Neutrophil (primary cell): ENCODE results near the gene SNRPD3.
A peak's percentile ranks its signal among the peaks of the same experiment; 100 is the strongest.
"Not testable (repeated sequence)": the region's sequence is repeated elsewhere in the genome, so short reads cannot be mapped to it uniquely, and the experiment has no call there.

Experiments
- H3K27ac ChIP-seq: fragments of 200-600 bp; sonication (generic); 2 replicates; pipeline ENCODE4 v1.5.1; 2016; ENCODE audit warnings: mild to moderate bottlenecking, moderate library complexity
- H3K27me3 ChIP-seq: fragments of 200-600 bp; sonication (generic); 2 replicates; pipeline ENCODE4 v1.6.0; 2016; ENCODE audit warnings: mild to moderate bottlenecking
- H3K36me3 ChIP-seq: fragments of 200-600 bp; sonication (generic); 2 replicates; pipeline ENCODE4 v1.5.1; 2017
- H3K4me1 ChIP-seq, 2 experiments: fragments of 200-600 bp in 1 of 2; sonication (generic) in 1 of 2; 1 replicate in 1 of 2; 2 replicates in 1 of 2; pipeline versions ENCODE4 v1.5.1 to v1.6.1; 2013 to 2016; ENCODE audit warnings: low read depth in 1 of 2, low read length in 1 of 2, mild to moderate bottlenecking in 1 of 2, moderate library complexity in 1 of 2; ENCODE audit not compliant: control insufficient read depth in 1 of 2, insufficient read depth in 1 of 2
- H3K4me3 ChIP-seq, 2 experiments: fragments of 200-600 bp in 1 of 2; sonication (generic) in 1 of 2; 1 replicate in 1 of 2; 2 replicates in 1 of 2; pipeline ENCODE4 v1.5.1; 2013 to 2016; ENCODE audit warnings: low read depth in 1 of 2, low read length in 1 of 2, mild to moderate bottlenecking in 1 of 2, moderate library complexity in 1 of 2
- H3K9me3 ChIP-seq: fragments of 200-600 bp; sonication (generic); 2 replicates; pipeline ENCODE4 v1.5.1; 2016
- CTCF ChIP-seq: fragments of 200-600 bp; sonication (generic); IDR thresholded peaks from 2 replicates; pipeline ENCODE4 v1.5.1; 2016; ENCODE audit warnings: antibody characterized with exemption

The SNRPD3 gene

GRCh38 chr22:24543679-24544243 lies 12.0 kb upstream of the SNRPD3 start:
- Histone ChIP-seq H3K36me3 (peaks cover 90% of the 10 kb centered on the region), H3K27ac (peak overlapping the region; percentile 92), H3K27me3 (no peaks in the 10 kb centered on the region)

GRCh38 chr22:24548812-24549211 lies 7.0 kb upstream of the SNRPD3 start:
- peaks cover 32 to 34% of the 10 kb centered on the region in 2 experiments for H3K4me1 ChIP-seq
- no peaks in the 10 kb centered on the region for H3K27me3 ChIP-seq
- H3K27ac ChIP-seq: no peak overlapping the region
- H3K36me3 ChIP-seq: peaks cover 66% of the 10 kb centered on the region
- no peak overlapping the region for H3K4me3 ChIP-seq
- no peak for TF ChIP-seq CTCF
- H3K9me3 ChIP-seq: no peaks in the 10 kb centered on the region

More at GRCh38 chr22:24543679-24544243, 12.0 kb upstream of the SNRPD3 start:
- no peaks in the 10 kb centered on the region for H3K9me3 ChIP-seq
- no peak overlapping the region for H3K4me3 ChIP-seq
- peaks cover 31 to 33% of the 10 kb centered on the region in 2 experiments for H3K4me1 ChIP-seq
- no peak for TF ChIP-seq CTCF

GRCh38 chr22:24550028-24550901 lies 5.5 kb upstream of the SNRPD3 start:
- TF ChIP-seq CTCF: no peak
- Histone ChIP-seq H3K9me3 (no peaks in the 10 kb centered on the region), H3K27ac (peak overlapping the region; percentile 81), H3K27me3 (no peaks in the 10 kb centered on the region), H3K4me1 (peaks cover 40 to 43% of the 10 kb centered on the region in 2 experiments), H3K4me3 (peak overlapping the region in 1 of 2 experiments; percentile 6), H3K36me3 (peaks cover 52% of the 10 kb centered on the region)

- Histone ChIP-seq H3K4me1 (peaks cover 41 to 44% of the 10 kb centered on the region in 2 experiments), H3K9me3 (no peaks in the 10 kb centered on the region), H3K36me3 (peaks cover 47% of the 10 kb centered on the region), H3K27me3 (no peaks in the 10 kb centered on the region), H3K4me3 (no peak overlapping the region), H3K27ac (peak overlapping the region; percentile 81)
- TF ChIP-seq CTCF: no peak
Observed at GRCh38 chr22:24550902-24551435, 4.8 kb upstream of the SNRPD3 start.

GRCh38 chr22:24552503-24553286 lies 3.1 kb upstream of the SNRPD3 start:
- not testable (repeated sequence) for H3K4me3 ChIP-seq
- Histone ChIP-seq H3K4me1 (peaks cover 55 to 56% of the 10 kb centered on the region in 2 experiments), H3K27ac (peak overlapping the region; percentile 99)

More at GRCh38 chr22:24552503-24553286, 3.1 kb upstream of the SNRPD3 start:
- H3K27me3 ChIP-seq, H3K9me3 ChIP-seq: not testable (repeated sequence)
- peaks cover 33% of the 10 kb centered on the region for H3K36me3 ChIP-seq
